Activated CD4-positive, alpha-beta T cell treated with anti-CD3 and anti-CD28 coated beads, Interleukin-2, amount 10 ng/mL, durations not matched to agents 24 days and 14 days (primary cell): Measurements from ENCODE around the gene OR2V1. TPM values are rescaled to one million over a fixed set of nuclear protein-coding genes. Genes with fewer than 3 reads are reported as not detected.
"Not testable (repeated sequence)": the region's sequence is repeated elsewhere in the genome, so short reads cannot be mapped to it uniquely, and the experiment has no call there.

Experiments
- DNase-seq: peaks from one replicate; pipeline ENCODE4 v3.0.0; 2022
- H3K27ac Mint-ChIP-seq: one replicate; pipeline ENCODE4 v1.8.0; 2022; ENCODE audit warnings: mild to moderate bottlenecking, mixed read lengths
- H3K27me3 Mint-ChIP-seq: one replicate; pipeline ENCODE4 v1.8.0; 2022; ENCODE audit warnings: mixed read lengths
- H3K36me3 Mint-ChIP-seq: one replicate; pipeline ENCODE4 v1.8.0; 2022; ENCODE audit warnings: low read depth, mild to moderate bottlenecking, mixed read lengths
- H3K4me1 Mint-ChIP-seq: one replicate; pipeline ENCODE4 v1.8.0; 2021; ENCODE audit warnings: mixed read lengths
- H3K4me3 Mint-ChIP-seq: one replicate; pipeline ENCODE4 v1.8.0; 2022; ENCODE audit warnings: mild to moderate bottlenecking, moderate library complexity, mixed read lengths
- H3K9me3 Mint-ChIP-seq: one replicate; pipeline ENCODE4 v1.8.0; 2021; ENCODE audit warnings: mixed read lengths
- intact Hi-C: fragments of 100-400 bp; cut with micrococcal nuclease; formaldehyde crosslinking; loops from one replicate; pipeline ENCODE4 v1.15.1; 2023
- total RNA-seq: library from RNA; stranded (reverse); gene quantifications from 2 replicates; pipeline ENCODE4 v1.2.3, GENCODE V29; 2022

Gene OR2V1
- total RNA-seq, 1 donor from 2014 or later, result not detected

DNA sequence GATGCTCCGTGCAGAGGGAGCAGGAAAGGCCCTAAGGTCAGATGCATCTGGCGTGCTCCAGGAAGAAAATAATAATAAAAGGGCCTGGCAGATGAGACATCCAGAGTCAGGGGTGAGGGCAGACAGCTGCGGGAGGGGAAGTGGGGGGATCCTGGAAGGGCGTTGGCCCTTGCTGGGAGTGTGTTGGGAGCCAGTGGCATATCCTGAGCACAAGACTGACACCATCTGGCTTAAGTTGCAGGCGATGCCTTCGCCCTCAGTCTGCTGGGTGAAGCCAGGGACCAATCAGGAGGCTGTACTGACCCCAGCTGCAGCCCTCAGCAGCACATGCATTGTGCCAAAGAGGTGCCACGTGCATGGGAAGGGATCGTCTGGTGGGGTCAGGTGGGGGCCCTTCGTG, 20.2 kb upstream of the OR2V1 start:
- DNase-seq, result no peak
- intact Hi-C loops, result no loop called here
- H3K4me1 Mint-ChIP-seq, result peaks cover 7% of the 10 kb centered on the region
- H3K27me3 Mint-ChIP-seq, result peaks cover 13% of the 10 kb centered on the region
- H3K36me3 Mint-ChIP-seq, result no peaks in the 10 kb centered on the region
- no peak overlapping the region for H3K27ac Mint-ChIP-seq
- peaks cover 4% of the 10 kb centered on the region for H3K9me3 Mint-ChIP-seq
- no peak overlapping the region for H3K4me3 Mint-ChIP-seq

DNA sequence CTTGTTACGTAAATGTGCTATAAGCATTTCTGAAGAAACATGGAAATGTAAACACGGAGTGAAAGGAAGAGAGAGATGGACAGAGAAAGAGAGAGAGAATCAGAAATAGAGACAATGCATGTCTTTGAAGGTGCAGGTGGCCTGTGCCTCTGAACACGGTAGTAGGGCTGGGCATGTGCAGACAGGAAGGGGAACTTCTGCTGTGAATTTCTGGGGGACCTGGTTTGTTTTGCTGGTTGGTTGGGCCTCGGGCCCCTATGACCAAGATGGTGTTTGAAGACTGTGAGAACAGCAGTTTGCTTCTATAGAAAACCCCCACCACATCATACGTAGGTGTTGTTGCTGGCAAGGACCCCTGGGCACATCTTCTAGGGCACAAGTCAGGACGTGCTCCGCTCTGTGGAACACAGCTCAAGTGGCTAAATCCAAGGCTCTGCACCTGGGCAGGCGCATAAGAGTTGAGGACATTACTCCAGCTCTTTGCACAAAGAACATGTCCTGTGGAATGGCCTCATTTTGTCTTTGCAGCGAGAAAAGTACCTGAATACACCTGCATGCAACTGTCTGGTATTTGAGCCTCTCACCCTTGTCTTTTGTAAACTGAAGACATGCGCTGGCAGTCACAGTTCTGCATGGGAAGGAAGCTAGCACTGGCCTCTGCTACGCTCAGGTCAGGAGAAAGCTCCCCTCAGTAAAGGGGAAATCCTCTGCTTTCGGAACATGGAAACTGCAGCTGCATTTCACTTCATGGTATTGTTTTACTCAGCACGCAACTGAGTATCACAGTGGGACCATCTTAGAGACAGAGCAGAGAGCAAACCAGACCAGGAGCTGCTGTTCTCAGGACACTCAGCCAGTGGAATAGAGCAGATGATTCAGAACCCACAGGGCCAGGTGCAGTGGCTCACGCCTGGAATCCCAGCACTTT, 19.1 kb upstream of the OR2V1 start:
- Mint-ChIP-seq H3K27me3 (peaks cover 11% of the 10 kb centered on the region), H3K9me3 (peaks cover 4% of the 10 kb centered on the region), H3K4me3 (no peak overlapping the region), H3K27ac (no peak overlapping the region), H3K4me1 (peaks cover 4% of the 10 kb centered on the region), H3K36me3 (no peaks in the 10 kb centered on the region)
- intact Hi-C loops, result no loop called here
- no peak for DNase-seq

DNA sequence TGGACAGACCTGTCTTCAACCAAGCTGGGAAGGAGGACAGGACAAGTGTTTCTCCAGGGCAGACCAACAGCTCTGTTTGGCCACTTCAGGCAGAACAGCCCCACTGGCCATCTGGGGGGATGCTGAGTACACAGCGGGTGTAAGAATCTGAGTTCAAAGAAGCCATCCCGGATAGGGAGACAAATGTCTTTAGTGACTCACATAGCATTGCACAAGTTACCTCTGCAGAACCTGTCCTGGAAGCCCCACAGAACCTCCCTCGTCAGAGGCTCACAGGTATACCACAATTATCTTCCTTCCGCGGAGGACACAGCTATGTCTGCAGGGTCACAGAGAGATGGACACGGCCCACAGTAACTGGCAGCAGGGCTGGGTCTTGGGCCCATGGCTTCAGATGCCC, 18.4 kb upstream of the OR2V1 start:
- peaks cover 11% of the 10 kb centered on the region for H3K27me3 Mint-ChIP-seq
- H3K4me1 Mint-ChIP-seq, result peaks cover 4% of the 10 kb centered on the region
- DNase-seq, result no peak
- intact Hi-C loops, result no loop called here
- H3K36me3 Mint-ChIP-seq, result no peaks in the 10 kb centered on the region
- H3K4me3 Mint-ChIP-seq, result no peak overlapping the region
- no peak overlapping the region for H3K27ac Mint-ChIP-seq
- H3K9me3 Mint-ChIP-seq, result peaks cover 4% of the 10 kb centered on the region

DNA sequence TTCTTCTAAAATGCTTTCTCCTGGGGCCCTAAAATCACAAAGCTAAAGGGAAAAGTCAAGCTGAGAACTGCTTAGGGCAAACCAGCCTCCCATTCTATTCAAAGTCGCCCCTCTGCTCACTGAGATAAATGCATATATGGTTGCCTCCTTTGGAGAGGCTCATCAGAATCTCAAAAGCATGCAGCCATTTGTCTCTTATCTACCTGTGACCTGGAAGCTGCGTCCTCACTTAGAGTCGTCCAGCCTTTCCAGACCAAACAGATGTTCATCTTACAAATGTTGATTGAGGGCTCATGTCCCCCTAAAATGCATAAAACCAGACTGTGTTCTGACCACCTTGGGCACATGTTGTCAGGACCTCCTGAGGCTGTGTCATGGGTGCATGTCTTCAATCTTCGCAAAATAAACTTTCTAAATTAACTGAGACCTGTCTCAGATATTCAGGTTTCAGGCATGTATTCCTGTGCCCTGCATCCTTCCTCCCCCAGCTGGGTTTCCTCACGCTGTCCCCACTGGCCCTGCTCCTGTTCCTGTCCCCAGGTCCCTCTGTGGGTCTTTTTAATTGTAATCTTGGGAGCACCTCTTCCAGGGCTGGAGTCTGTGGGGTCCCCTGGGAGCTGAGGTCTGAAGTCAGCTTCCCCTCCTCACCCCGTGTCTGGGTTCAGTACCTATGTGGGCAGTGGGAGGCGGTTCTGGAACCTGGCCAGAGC, 16.1 kb upstream of the OR2V1 start, which contains the start of gene OR2V2:
TSS of gene OR2V2 (plus strand) at position 660 of the 710 bp plus-strand sequence. CDS start 7,357 bp downstream, outside the sequence.
- DNase-seq, H3K9me3 Mint-ChIP-seq, H3K36me3 Mint-ChIP-seq, intact Hi-C loops, H3K4me1 Mint-ChIP-seq, H3K4me3 Mint-ChIP-seq, H3K27ac Mint-ChIP-seq: not testable (repeated sequence)
- peaks cover 10% of the 10 kb centered on the region for H3K27me3 Mint-ChIP-seq

DNA sequence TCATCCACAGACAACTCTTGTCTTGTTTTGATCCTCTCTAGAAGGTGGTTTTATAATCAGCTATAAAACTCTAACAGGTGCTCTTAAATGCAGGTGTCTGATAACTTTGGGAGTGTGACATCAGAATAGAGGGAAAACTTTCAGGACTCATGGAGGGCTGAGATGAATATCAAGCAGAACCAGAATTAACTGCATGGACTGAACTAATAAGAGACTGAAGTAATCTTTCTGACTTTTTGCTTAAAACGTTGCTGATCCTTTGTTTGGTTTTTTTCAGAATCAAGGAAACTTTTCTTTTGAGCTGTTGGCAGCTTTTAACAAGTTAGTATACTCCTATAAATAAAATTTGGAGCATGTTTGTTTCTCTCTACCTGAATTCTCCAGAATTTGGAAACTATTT, 14.2 kb upstream of the OR2V1 start:
- no peaks in the 10 kb centered on the region for H3K36me3 Mint-ChIP-seq

DNA sequence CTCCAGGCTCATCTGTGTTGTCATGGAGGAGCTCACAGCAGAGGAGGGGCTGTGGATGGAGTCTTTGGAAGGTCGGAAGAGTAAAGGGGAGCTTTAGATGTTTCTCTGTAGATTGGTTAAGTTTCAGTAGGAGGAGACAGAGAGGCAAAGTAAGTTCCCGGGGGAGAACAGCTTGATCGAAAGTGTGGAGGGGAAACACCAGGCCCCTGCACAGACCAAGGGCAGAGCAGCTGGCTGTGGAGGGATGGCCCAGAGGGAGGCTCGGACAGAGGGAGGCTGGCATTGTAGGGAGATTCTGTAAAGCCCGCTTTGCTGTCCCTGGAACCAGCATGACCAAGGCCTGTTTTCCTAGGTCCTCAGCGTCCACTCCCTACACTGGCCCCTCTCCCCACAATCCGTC, 11.1 kb upstream of the OR2V1 start:
- Mint-ChIP-seq H3K4me1 (no peaks in the 10 kb centered on the region), H3K27me3 (peaks cover 7% of the 10 kb centered on the region), H3K36me3 (no peaks in the 10 kb centered on the region), H3K9me3 (no peaks in the 10 kb centered on the region), H3K27ac (no peak overlapping the region), H3K4me3 (no peak overlapping the region)
- DNase-seq, result no peak
- intact Hi-C loops, result no loop called here

More for the DNA sequence above, 14.2 kb upstream of the OR2V1 start:
- intact Hi-C loops, result no loop called here
- H3K27me3 Mint-ChIP-seq, result peaks cover 10% of the 10 kb centered on the region
- H3K27ac Mint-ChIP-seq, result no peak overlapping the region
- H3K4me1 Mint-ChIP-seq, result no peaks in the 10 kb centered on the region
- no peaks in the 10 kb centered on the region for H3K9me3 Mint-ChIP-seq
- no peak overlapping the region for H3K4me3 Mint-ChIP-seq
- no peak for DNase-seq

DNA sequence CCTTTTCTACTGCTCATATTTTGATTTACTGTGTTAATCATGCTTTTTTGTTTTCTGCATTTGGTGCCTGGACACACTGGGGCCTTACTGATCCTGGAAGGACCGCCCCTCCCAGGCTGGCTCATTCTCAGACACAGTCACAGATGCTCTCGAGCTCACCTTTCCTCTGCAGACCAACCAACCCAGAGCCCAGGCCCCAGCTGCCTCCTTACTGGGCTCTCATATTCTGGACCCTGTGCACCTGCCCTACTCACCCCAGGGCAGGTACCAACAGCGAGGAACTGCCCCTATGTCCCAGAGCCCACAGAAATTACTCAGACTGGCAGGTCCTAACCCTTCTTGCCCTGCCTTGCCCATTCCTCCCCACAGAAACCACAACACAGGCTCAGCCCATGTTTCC, 9.8 kb upstream of the OR2V1 start:
- DNase-seq, result no peak
- Mint-ChIP-seq H3K4me1 (no peaks in the 10 kb centered on the region), H3K36me3 (no peaks in the 10 kb centered on the region), H3K4me3 (no peak overlapping the region), H3K27me3 (peaks cover 6% of the 10 kb centered on the region), H3K9me3 (no peaks in the 10 kb centered on the region), H3K27ac (no peak overlapping the region)
- intact Hi-C loops, result no loop called here

DNA sequence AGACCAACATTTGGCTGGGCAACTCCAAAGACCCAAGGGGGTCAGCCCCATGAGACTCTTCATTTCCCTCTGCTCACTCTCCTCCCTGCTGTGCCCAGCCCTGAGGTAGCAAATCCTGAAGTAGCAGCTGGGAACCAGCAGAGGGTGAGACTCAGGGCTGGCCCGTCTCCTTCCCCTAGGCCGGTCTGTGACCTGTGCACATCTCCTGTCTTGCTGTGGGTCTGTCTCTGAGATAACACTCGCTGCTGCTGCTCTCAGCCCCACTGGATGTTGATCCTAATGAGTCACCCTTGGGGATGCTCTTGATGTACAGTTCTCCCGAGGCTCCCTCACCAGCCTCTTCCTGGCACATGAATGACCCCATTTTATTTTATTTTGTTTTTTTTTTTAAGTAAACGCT, 7.3 kb upstream of the OR2V1 start:
- peaks cover 12% of the 10 kb centered on the region for H3K27me3 Mint-ChIP-seq
- H3K27ac Mint-ChIP-seq, result no peak overlapping the region
- H3K4me3 Mint-ChIP-seq, result no peak overlapping the region
- intact Hi-C loops, result no loop called here
- no peaks in the 10 kb centered on the region for H3K4me1 Mint-ChIP-seq
- no peaks in the 10 kb centered on the region for H3K36me3 Mint-ChIP-seq
- H3K9me3 Mint-ChIP-seq, result no peaks in the 10 kb centered on the region
- DNase-seq, result no peak

DNA sequence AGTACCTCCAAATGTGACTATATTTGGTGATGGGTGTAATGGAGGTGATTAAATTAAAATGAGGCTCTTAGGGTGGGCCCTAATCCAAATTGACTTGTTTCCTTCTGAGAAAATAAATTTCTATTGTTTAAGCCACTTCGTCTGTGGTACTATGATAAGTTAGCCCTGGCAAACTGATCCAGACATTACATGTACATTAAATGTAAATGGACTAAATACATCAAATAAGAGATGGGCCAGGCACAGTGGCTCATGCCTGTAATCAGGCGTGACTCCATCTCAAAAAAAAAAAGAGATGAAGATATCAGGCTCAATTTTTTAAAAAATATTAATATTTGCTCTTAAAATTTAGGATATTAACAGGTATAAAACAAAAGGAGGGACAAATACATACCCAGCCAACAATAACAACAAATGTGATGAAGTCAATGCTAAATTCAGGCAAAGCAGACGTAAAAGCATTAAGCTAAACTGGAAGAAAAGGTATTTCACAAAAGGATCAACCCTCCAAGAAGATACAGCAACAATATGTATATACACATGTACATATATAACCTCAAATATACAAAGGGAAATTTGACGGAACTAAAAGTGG, 5.5 kb upstream of the OR2V1 start:
- H3K9me3 Mint-ChIP-seq, result no peaks in the 10 kb centered on the region
- peaks cover 20% of the 10 kb centered on the region for H3K27me3 Mint-ChIP-seq
- H3K4me1 Mint-ChIP-seq, result no peaks in the 10 kb centered on the region
- no peaks in the 10 kb centered on the region for H3K36me3 Mint-ChIP-seq
- no peak overlapping the region for H3K27ac Mint-ChIP-seq
- intact Hi-C loops, result no loop called here
- DNase-seq, result no peak
- no peak overlapping the region for H3K4me3 Mint-ChIP-seq

DNA sequence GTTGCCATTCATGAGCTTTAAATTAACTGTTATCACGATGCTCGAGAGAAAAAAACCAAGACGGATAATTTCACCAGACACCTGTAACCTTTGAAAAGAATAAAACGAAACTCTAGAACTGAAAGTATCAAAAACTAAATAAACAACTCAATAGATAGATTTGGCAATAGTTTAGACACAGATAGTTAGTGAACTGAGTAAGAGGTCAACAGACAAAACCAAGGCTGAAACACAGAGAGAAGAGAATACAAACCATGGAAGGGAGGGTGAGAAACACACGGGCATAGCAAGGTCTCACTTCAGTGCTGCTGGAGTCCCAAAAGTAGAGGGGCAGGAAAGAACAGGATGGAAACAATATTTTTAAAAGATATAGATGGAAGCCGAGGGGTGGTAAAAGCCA, 3.3 kb upstream of the OR2V1 start:
- intact Hi-C loops, result no loop called here
- Mint-ChIP-seq H3K27ac (no peak overlapping the region), H3K27me3 (peaks cover 21% of the 10 kb centered on the region), H3K9me3 (no peaks in the 10 kb centered on the region), H3K4me1 (no peaks in the 10 kb centered on the region), H3K4me3 (no peak overlapping the region), H3K36me3 (no peaks in the 10 kb centered on the region)
- no peak for DNase-seq

DNA sequence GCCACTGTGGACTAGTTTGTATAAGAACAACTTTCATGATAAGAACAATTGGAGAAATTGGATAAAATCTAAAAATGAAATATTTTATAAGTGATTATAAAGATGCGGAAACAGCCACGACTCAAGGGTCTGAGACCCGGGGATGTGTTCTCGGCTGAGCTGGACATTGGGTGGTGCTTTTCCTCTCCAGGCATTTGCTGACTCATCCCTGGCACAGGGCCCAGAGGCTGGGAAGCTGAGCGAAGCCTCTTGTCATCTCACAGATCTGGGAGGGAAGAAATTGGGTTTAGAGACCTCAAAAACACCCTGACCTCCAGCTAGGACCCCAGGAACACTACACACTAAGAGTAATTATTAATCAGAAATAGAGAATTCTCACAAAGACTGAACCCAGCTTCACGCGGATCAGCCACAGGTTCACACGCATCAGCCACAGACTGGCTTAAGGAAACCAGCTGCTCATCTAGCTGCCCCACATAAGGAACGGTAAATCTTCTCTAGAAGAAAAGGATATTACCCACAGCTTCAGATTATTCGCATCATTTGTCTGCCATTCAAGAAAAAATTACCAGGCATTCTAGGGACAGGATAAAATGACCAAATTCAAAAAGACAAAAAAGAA, 2.8 kb upstream of the OR2V1 start:
- Mint-ChIP-seq H3K9me3 (no peaks in the 10 kb centered on the region), H3K4me1 (no peaks in the 10 kb centered on the region), H3K27me3 (peaks cover 21% of the 10 kb centered on the region), H3K4me3 (no peak overlapping the region), H3K27ac (no peak overlapping the region), H3K36me3 (no peaks in the 10 kb centered on the region)
- no peak for DNase-seq
- intact Hi-C loops, result no loop called here

DNA sequence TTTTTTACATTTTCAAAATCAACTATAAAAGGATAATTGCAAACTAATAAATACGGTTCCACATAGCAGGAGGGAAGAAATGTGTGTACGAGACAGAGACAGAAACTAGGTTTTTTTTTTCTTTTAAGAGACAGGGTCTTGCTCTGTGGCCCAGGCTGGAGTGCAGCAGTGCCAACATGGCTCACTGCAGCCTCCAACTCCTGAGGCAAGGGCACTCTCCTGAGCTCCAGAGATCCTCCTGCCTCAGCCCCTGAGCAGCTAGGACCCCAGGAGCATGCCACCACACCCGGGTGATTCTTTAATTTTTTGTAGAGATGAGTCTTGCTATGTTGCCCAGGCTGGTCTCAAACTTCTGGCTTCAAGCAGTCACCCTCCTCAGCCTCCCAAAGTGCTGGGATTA, 2.1 kb upstream of the OR2V1 start:
- Mint-ChIP-seq H3K36me3 (no peaks in the 10 kb centered on the region), H3K27me3 (peaks cover 23% of the 10 kb centered on the region), H3K4me1 (no peaks in the 10 kb centered on the region), H3K9me3 (no peaks in the 10 kb centered on the region), H3K4me3 (no peak overlapping the region), H3K27ac (no peak overlapping the region)
- DNase-seq, result no peak
- intact Hi-C loops, result no loop called here

DNA sequence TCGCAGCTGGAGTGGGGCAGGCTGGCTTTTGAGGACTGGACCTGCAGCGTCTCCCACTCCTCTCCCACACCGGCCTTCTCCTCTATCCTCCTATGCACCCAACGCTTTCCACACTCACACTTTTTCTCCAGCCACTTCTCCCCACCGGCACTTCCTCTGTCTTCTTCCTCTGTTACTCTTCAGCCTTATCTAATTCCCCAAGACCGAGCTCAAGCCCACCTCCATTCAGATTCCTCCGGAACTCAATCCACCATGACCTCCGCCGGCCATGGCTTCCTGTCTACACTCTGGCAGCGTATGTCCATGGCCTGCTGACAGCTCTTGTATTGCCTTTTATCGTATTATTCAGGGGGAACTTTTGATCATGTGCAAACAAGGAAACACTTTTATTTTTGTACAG, 545 bp upstream of the OR2V1 start:
- no peak overlapping the region for H3K27ac Mint-ChIP-seq

DNA sequence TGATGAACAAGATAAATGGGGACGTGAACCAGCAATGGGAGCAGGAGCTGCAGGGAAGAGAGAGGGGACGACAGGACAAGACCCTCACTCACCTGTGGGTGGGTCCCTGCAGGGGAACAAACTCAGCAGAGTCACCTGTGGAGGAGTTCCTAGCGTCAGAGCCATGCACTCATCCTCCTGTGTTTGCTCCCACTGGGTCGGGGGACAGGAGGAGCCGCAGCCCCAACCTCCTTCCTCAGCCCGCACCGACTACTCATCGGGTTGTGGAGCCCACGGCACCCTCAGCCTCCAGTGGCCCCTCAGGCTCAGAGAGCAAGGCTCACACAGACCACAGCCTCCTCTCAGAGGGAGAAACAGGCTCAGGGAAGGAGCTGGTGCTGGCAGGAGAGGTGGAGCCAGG, 888 bp downstream of the OR2V1 start:
- intact Hi-C loops, DNase-seq, H3K27ac Mint-ChIP-seq, H3K4me1 Mint-ChIP-seq, H3K4me3 Mint-ChIP-seq, H3K9me3 Mint-ChIP-seq, H3K36me3 Mint-ChIP-seq: not testable (repeated sequence)
- peaks cover 21% of the 10 kb centered on the region for H3K27me3 Mint-ChIP-seq

More for the DNA sequence above, 545 bp upstream of the OR2V1 start:
- H3K4me1 Mint-ChIP-seq, result no peaks in the 10 kb centered on the region
- peaks cover 23% of the 10 kb centered on the region for H3K27me3 Mint-ChIP-seq
- intact Hi-C loops, result no loop called here
- H3K4me3 Mint-ChIP-seq, result no peak overlapping the region
- H3K9me3 Mint-ChIP-seq, result no peaks in the 10 kb centered on the region
- H3K36me3 Mint-ChIP-seq, result no peaks in the 10 kb centered on the region
- no peak for DNase-seq
